ENCODE measurements around the gene MLN.

MLN gene

GRCh38 chr6:33802186-33802958 is 1.4 kb downstream of the MLN start:
- TF ChIP-seq CTCF (conservative IDR thresholded peaks at IDR 0.05; ENCODE audit: low read length) = no peak
- no peak overlapping the region for H3K4me3 ChIP-seq (ENCODE audit: low read length)
- no peak for DNase-seq (ENCODE audit: low read depth)

- H3K4me3 ChIP-seq (ENCODE audit: low read length) = no peak overlapping the region
- TF ChIP-seq CTCF (conservative IDR thresholded peaks at IDR 0.05; ENCODE audit: low read length) = no peak
- DNase-seq (ENCODE audit: low read depth) = no peak
Observed at GRCh38 chr6:33801611-33802010, 2.2 kb downstream of the MLN start.

- no peak for TF ChIP-seq CTCF (conservative IDR thresholded peaks at IDR 0.05; ENCODE audit: low read length)
- no peak for DNase-seq (ENCODE audit: low read depth)
- H3K4me3 ChIP-seq (ENCODE audit: low read length) = no peak overlapping the region
Observed at GRCh38 chr6:33800248-33800969, 3.4 kb downstream of the MLN start.

- no peak for TF ChIP-seq CTCF (conservative IDR thresholded peaks at IDR 0.05; ENCODE audit: low read length)
- DNase-seq (ENCODE audit: low read depth) = peak; percentile 58
- no peak overlapping the region for H3K4me3 ChIP-seq (ENCODE audit: low read length)
Observed at GRCh38 chr6:33799454-33800113, 4.2 kb downstream of the MLN start.

- no peak for TF ChIP-seq CTCF (conservative IDR thresholded peaks at IDR 0.05; ENCODE audit: low read length)
- no peak overlapping the region for H3K4me3 ChIP-seq (ENCODE audit: low read length)
- DNase-seq (ENCODE audit: low read depth) = no peak
Observed at GRCh38 chr6:33798343-33798848, 5.4 kb downstream of the MLN start.

- TF ChIP-seq CTCF (conservative IDR thresholded peaks at IDR 0.05; ENCODE audit: low read length) = no peak
- no peak for DNase-seq (ENCODE audit: low read depth)
- H3K4me3 ChIP-seq (ENCODE audit: low read length) = no peak overlapping the region
Observed at GRCh38 chr6:33797626-33798342, 6.0 kb downstream of the MLN start.
